Measurements from ENCODE around the gene CSPG4.
"Not testable (repeated sequence)": the region's sequence is repeated elsewhere in the genome, so short reads cannot be mapped to it uniquely, and the experiment has no call there.

The CSPG4 gene

GRCh38 chr15:75712668-75713337, at the start of gene CSPG4:
Gene CSPG4 (minus strand): TSS chr15:75712848. CDS start chr15:75712755, 93 bp downstream.
- FAIRE-seq: no peak

- not testable (repeated sequence) for FAIRE-seq
These were observed 49.7 kb upstream of the CSPG4 start for GRCh38 chr15:75762357-75762718.

- no peak for FAIRE-seq
These were observed 49.1 kb upstream of the CSPG4 start for GRCh38 chr15:75761446-75762356.

- FAIRE-seq: no peak
These were observed 48.2 kb upstream of the CSPG4 start for GRCh38 chr15:75760704-75761435.

- not testable (repeated sequence) for FAIRE-seq
These were observed 47.5 kb upstream of the CSPG4 start for GRCh38 chr15:75760131-75760520.

GRCh38 chr15:75759416-75760130, 46.9 kb upstream of the CSPG4 start:
- FAIRE-seq: no peak

- no peak for FAIRE-seq
These were observed 45.6 kb upstream of the CSPG4 start for GRCh38 chr15:75758071-75758872.

- FAIRE-seq: not testable (repeated sequence)
These were observed 42.2 kb upstream of the CSPG4 start for GRCh38 chr15:75754871-75755270.

GRCh38 chr15:75753145-75753544, 40.5 kb upstream of the CSPG4 start:
- no peak for FAIRE-seq

- no peak for FAIRE-seq
These were observed 39.2 kb upstream of the CSPG4 start for GRCh38 chr15:75751891-75752290.

- no peak for FAIRE-seq
These were observed 38.6 kb upstream of the CSPG4 start for GRCh38 chr15:75751116-75751875.

- no peak for FAIRE-seq
These were observed 37.8 kb upstream of the CSPG4 start for GRCh38 chr15:75750261-75751050.

- FAIRE-seq: no peak
These were observed 37.2 kb upstream of the CSPG4 start for GRCh38 chr15:75749820-75750219.

- not testable (repeated sequence) for FAIRE-seq
These were observed 36.2 kb upstream of the CSPG4 start for GRCh38 chr15:75748882-75749281.

- FAIRE-seq: not testable (repeated sequence)
These were observed 34.5 kb upstream of the CSPG4 start for GRCh38 chr15:75747121-75747520.

GRCh38 chr15:75745305-75745704, 32.7 kb upstream of the CSPG4 start:
- FAIRE-seq: no peak

GRCh38 chr15:75742346-75742745, 29.7 kb upstream of the CSPG4 start:
- FAIRE-seq: not testable (repeated sequence)

GRCh38 chr15:75739791-75740190, 27.1 kb upstream of the CSPG4 start:
- no peak for FAIRE-seq

- no peak for FAIRE-seq
These were observed 26.1 kb upstream of the CSPG4 start for GRCh38 chr15:75738647-75739325.

All from islet of Langerhans (tissue), 1 donor.